ENCODE measurements around the gene UNC5B.

UNC5B gene

GRCh38 chr10:71237843-71238623 lies 25.7 kb downstream of the UNC5B start:
- Histone ChIP-seq H3K4me3 (ENCODE audit: insufficient read depth, low read depth, low read length, poor library complexity, severe bottlenecking) (no peak overlapping the region), H3K4me1 (ENCODE audit: control insufficient read depth, insufficient read depth, low read length, poor library complexity, severe bottlenecking) (no peaks in the 10 kb centered on the region), H3K36me3 (ENCODE audit: control insufficient read depth, insufficient read depth, low read length) (no peaks in the 10 kb centered on the region), H3K27me3 (replicated peaks; ENCODE audit: control insufficient read depth, insufficient read depth, low read length, poor library complexity, severe bottlenecking) (peaks cover 2% of the 10 kb centered on the region), H3K9me3 (ENCODE audit: control insufficient read depth, low read length) (no peaks in the 10 kb centered on the region), H3K27ac (ENCODE audit: insufficient read depth, low read length, poor library complexity, severe bottlenecking) (no peak overlapping the region)
- DNase-seq: no peak

- Histone ChIP-seq H3K9me3 (ENCODE audit: control insufficient read depth, low read length) (no peaks in the 10 kb centered on the region), H3K36me3 (ENCODE audit: control insufficient read depth, insufficient read depth, low read length) (no peaks in the 10 kb centered on the region), H3K27ac (ENCODE audit: insufficient read depth, low read length, poor library complexity, severe bottlenecking) (no peak overlapping the region), H3K4me1 (ENCODE audit: control insufficient read depth, insufficient read depth, low read length, poor library complexity, severe bottlenecking) (no peaks in the 10 kb centered on the region), H3K4me3 (ENCODE audit: insufficient read depth, low read depth, low read length, poor library complexity, severe bottlenecking) (no peak overlapping the region), H3K27me3 (replicated peaks; ENCODE audit: control insufficient read depth, insufficient read depth, low read length, poor library complexity, severe bottlenecking) (no peaks in the 10 kb centered on the region)
- DNase-seq: no peak
Observed at GRCh38 chr10:71238626-71239025, 26.3 kb downstream of the UNC5B start.

DNA sequence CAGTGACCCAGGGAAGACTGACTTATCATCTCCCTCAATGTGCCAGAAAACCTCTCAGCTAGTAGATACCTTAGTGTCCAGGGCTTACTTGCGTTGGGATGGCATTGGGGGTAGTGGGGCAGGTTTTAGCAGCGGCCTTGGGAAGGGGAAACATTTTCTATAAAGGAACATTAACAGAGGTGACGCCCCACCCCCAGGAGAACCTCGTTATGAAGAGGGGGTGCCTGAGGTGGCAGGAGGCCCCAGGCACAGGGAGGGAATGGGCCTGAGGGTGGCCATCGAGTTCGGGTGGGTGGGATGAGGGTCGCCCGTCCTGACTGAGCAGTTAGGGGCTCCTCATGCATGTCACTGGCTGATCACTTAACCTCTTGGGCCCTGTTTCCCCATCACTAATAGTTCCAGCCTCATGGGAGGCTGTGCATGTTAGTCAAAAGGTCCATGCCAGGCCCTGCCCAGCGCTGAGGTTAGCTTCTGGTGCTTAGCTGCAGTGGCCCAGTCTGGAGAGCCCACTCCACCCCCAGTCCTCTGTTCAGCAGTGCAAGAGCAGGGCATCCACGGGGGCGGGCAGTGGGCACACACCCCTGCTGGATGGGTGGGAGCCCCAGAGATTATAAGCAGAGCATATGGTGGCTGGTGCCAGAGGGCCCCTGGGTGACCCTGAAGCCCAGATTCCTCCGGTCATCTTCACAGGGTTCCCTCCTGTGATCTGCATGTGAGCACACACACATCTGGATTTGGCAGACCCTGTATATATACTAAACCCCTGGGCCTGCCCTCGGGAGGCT lies 27.0 kb downstream of the UNC5B start:
- Histone ChIP-seq H3K9me3 (ENCODE audit: control insufficient read depth, low read length) (no peaks in the 10 kb centered on the region), H3K27ac (ENCODE audit: insufficient read depth, low read length, poor library complexity, severe bottlenecking) (no peak overlapping the region), H3K36me3 (ENCODE audit: control insufficient read depth, insufficient read depth, low read length) (no peaks in the 10 kb centered on the region), H3K27me3 (replicated peaks; ENCODE audit: control insufficient read depth, insufficient read depth, low read length, poor library complexity, severe bottlenecking) (no peaks in the 10 kb centered on the region), H3K4me3 (ENCODE audit: insufficient read depth, low read depth, low read length, poor library complexity, severe bottlenecking) (no peak overlapping the region), H3K4me1 (ENCODE audit: control insufficient read depth, insufficient read depth, low read length, poor library complexity, severe bottlenecking) (no peaks in the 10 kb centered on the region)
- no peak for DNase-seq

GRCh38 chr10:71239946-71240795 lies 27.8 kb downstream of the UNC5B start:
- no peak for DNase-seq

GRCh38 chr10:71241114-71241829 lies 28.9 kb downstream of the UNC5B start:
- H3K9me3 ChIP-seq (ENCODE audit: control insufficient read depth, low read length): no peaks in the 10 kb centered on the region
- no peaks in the 10 kb centered on the region for H3K36me3 ChIP-seq (ENCODE audit: control insufficient read depth, insufficient read depth, low read length)
- no peak for DNase-seq
- H3K4me1 ChIP-seq (ENCODE audit: control insufficient read depth, insufficient read depth, low read length, poor library complexity, severe bottlenecking): no peaks in the 10 kb centered on the region
- H3K4me3 ChIP-seq (ENCODE audit: insufficient read depth, low read depth, low read length, poor library complexity, severe bottlenecking): no peak overlapping the region
- H3K27me3 ChIP-seq (replicated peaks; ENCODE audit: control insufficient read depth, insufficient read depth, low read length, poor library complexity, severe bottlenecking): no peaks in the 10 kb centered on the region
- no peak overlapping the region for H3K27ac ChIP-seq (ENCODE audit: insufficient read depth, low read length, poor library complexity, severe bottlenecking)

More at GRCh38 chr10:71239946-71240795, 27.8 kb downstream of the UNC5B start:
- no peaks in the 10 kb centered on the region for H3K27me3 ChIP-seq (replicated peaks; ENCODE audit: control insufficient read depth, insufficient read depth, low read length, poor library complexity, severe bottlenecking)
- no peaks in the 10 kb centered on the region for H3K36me3 ChIP-seq (ENCODE audit: control insufficient read depth, insufficient read depth, low read length)
- no peaks in the 10 kb centered on the region for H3K4me1 ChIP-seq (ENCODE audit: control insufficient read depth, insufficient read depth, low read length, poor library complexity, severe bottlenecking)
- H3K9me3 ChIP-seq (ENCODE audit: control insufficient read depth, low read length): no peaks in the 10 kb centered on the region
- H3K4me3 ChIP-seq (ENCODE audit: insufficient read depth, low read depth, low read length, poor library complexity, severe bottlenecking): no peak overlapping the region
- no peak overlapping the region for H3K27ac ChIP-seq (ENCODE audit: insufficient read depth, low read length, poor library complexity, severe bottlenecking)

- Histone ChIP-seq H3K36me3 (ENCODE audit: control insufficient read depth, insufficient read depth, low read length) (no peaks in the 10 kb centered on the region), H3K4me1 (ENCODE audit: control insufficient read depth, insufficient read depth, low read length, poor library complexity, severe bottlenecking) (no peaks in the 10 kb centered on the region), H3K27ac (ENCODE audit: insufficient read depth, low read length, poor library complexity, severe bottlenecking) (no peak overlapping the region)
Observed at GRCh38 chr10:71241830-71242621, 29.7 kb downstream of the UNC5B start.

GRCh38 chr10:71242622-71243009 lies 30.2 kb downstream of the UNC5B start:
- Histone ChIP-seq H3K4me1 (ENCODE audit: control insufficient read depth, insufficient read depth, low read length, poor library complexity, severe bottlenecking) (no peaks in the 10 kb centered on the region), H3K9me3 (ENCODE audit: control insufficient read depth, low read length) (no peaks in the 10 kb centered on the region), H3K4me3 (ENCODE audit: insufficient read depth, low read depth, low read length, poor library complexity, severe bottlenecking) (no peak overlapping the region), H3K27ac (ENCODE audit: insufficient read depth, low read length, poor library complexity, severe bottlenecking) (no peak overlapping the region), H3K36me3 (ENCODE audit: control insufficient read depth, insufficient read depth, low read length) (no peaks in the 10 kb centered on the region), H3K27me3 (replicated peaks; ENCODE audit: control insufficient read depth, insufficient read depth, low read length, poor library complexity, severe bottlenecking) (no peaks in the 10 kb centered on the region)
- DNase-seq: no peak

More at GRCh38 chr10:71241830-71242621, 29.7 kb downstream of the UNC5B start:
- no peaks in the 10 kb centered on the region for H3K9me3 ChIP-seq (ENCODE audit: control insufficient read depth, low read length)
- no peak overlapping the region for H3K4me3 ChIP-seq (ENCODE audit: insufficient read depth, low read depth, low read length, poor library complexity, severe bottlenecking)
- DNase-seq: no peak
- H3K27me3 ChIP-seq (replicated peaks; ENCODE audit: control insufficient read depth, insufficient read depth, low read length, poor library complexity, severe bottlenecking): no peaks in the 10 kb centered on the region

GRCh38 chr10:71243756-71244395 lies 31.5 kb downstream of the UNC5B start:
- no peak for DNase-seq
- Histone ChIP-seq H3K36me3 (ENCODE audit: control insufficient read depth, insufficient read depth, low read length) (no peaks in the 10 kb centered on the region), H3K27me3 (replicated peaks; ENCODE audit: control insufficient read depth, insufficient read depth, low read length, poor library complexity, severe bottlenecking) (no peaks in the 10 kb centered on the region), H3K4me1 (ENCODE audit: control insufficient read depth, insufficient read depth, low read length, poor library complexity, severe bottlenecking) (no peaks in the 10 kb centered on the region), H3K4me3 (ENCODE audit: insufficient read depth, low read depth, low read length, poor library complexity, severe bottlenecking) (no peak overlapping the region), H3K27ac (ENCODE audit: insufficient read depth, low read length, poor library complexity, severe bottlenecking) (no peak overlapping the region), H3K9me3 (ENCODE audit: control insufficient read depth, low read length) (no peaks in the 10 kb centered on the region)
